ENCODE results near the gene MCUB. TPM values are rescaled to one million over a fixed set of nuclear protein-coding genes. Genes with fewer than 3 reads are reported as not detected.

MCUB gene
- total RNA-seq, 2 experiments from 2014 or later: 62.3 to 65.3 TPM

DNA sequence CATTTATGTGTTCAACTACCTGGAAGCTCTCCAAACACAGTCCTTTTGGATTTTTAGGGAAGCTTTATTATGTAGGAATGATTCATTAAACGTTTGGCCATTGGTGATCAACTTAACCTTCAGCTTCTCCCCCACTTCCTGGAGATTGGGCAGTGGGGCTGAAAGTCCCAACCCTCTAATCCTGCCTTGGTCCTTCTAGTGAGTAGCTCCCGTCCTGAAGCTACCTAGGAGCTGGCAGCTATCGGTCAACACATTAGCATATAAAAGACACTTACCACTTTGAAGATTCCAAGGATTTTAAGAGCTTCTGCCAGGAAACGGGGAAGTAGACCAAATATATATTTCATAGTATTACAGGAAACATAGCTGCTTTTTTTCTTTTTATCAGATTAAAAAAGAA is 69.7 kb downstream of the MCUB start:
- intact Hi-C loops (cut with micrococcal nuclease): no loop called here
- TF ChIP-seq, protein P1, sequence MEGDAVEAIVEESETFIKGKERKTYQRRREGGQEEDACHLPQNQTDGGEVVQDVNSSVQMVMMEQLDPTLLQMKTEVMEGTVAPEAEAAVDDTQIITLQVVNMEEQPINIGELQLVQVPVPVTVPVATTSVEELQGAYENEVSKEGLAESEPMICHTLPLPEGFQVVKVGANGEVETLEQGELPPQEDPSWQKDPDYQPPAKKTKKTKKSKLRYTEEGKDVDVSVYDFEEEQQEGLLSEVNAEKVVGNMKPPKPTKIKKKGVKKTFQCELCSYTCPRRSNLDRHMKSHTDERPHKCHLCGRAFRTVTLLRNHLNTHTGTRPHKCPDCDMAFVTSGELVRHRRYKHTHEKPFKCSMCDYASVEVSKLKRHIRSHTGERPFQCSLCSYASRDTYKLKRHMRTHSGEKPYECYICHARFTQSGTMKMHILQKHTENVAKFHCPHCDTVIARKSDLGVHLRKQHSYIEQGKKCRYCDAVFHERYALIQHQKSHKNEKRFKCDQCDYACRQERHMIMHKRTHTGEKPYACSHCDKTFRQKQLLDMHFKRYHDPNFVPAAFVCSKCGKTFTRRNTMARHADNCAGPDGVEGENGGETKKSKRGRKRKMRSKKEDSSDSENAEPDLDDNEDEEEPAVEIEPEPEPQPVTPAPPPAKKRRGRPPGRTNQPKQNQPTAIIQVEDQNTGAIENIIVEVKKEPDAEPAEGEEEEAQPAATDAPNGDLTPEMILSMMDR (IDR thresholded peaks at IDR 0.05): no peak
- Mint-ChIP-seq H3K27ac (no peak overlapping the region), H3K27me3 (no peaks in the 10 kb centered on the region), H3K4me3 (no peak overlapping the region), H3K9me3 (peaks cover 2% of the 10 kb centered on the region), H3K36me3 (ENCODE audit: low read depth) (peaks cover 17% of the 10 kb centered on the region), H3K4me1 (ENCODE audit: low read depth) (peaks cover 42% of the 10 kb centered on the region)
- POLR2A ChIA-PET: interaction anchor here (1.5 kb wide), 1 partner anchor 10 kb away, joined by 3 read pairs; no protein-coding TSS in a partner anchor
- DNase-seq (no peak), ATAC-seq (no peak)
- CTCF ChIA-PET: interaction anchor here (1.1 to 1.7 kb wide), 3 partner anchors 13 to 31 kb away, joined by 3 to 4 read pairs (median 3); no protein-coding TSS in a partner anchor

DNA sequence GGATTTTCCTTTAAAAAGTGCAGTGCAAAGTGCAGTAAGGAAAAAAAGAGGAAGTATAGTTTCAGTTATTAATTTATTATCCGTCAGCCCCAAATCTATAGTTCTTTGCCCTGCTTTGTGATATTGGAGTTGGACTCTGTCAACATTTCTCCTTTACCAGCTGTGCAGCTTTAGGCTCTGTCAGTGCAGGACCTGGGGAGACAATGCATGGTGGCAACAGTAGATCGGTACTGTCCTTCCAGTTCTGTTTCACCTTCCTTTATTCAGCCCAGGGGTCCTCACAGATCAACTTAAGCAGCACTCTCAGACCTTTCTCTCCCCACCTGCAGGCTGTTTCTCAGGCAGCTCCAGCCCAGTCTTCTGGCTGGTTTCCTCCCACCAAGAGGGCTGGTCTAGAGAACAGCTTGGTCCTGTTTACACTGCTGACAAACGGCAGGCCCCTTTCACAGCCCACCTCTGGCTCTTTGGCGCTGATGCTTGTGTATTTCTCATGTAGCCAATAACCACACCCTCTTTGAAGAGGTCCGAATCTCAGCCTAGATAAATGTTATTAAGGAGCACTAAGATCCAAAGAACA is 71.6 kb downstream of the MCUB start:
- ATAC-seq: peak; percentile 79
- TF ChIP-seq, protein P1 (IDR thresholded peaks at IDR 0.05): no peak
- peak overlapping the region; percentile 74 for H3K27ac Mint-ChIP-seq
- intact Hi-C loops (cut with micrococcal nuclease): no loop called here
- no peaks in the 10 kb centered on the region for H3K27me3 Mint-ChIP-seq
- peaks cover 45% of the 10 kb centered on the region for H3K4me1 Mint-ChIP-seq (ENCODE audit: low read depth)
- H3K36me3 Mint-ChIP-seq (ENCODE audit: low read depth): peaks cover 29% of the 10 kb centered on the region
- peaks cover 5% of the 10 kb centered on the region for H3K9me3 Mint-ChIP-seq
- ChIA-PET POLR2A (interaction anchor here (0.9 to 1.2 kb wide), 3 partner anchors 22 to 71 kb away, joined by 3 to 5 read pairs (median 4); no protein-coding TSS in a partner anchor), CTCF (interaction anchor here (0.8 to 1.9 kb wide), 5 partner anchors 13 to 199 kb away, joined by 3 to 6 read pairs (median 5); no protein-coding TSS in a partner anchor)
- H3K4me3 Mint-ChIP-seq: no peak overlapping the region
- peak; percentile 18 for DNase-seq

DNA sequence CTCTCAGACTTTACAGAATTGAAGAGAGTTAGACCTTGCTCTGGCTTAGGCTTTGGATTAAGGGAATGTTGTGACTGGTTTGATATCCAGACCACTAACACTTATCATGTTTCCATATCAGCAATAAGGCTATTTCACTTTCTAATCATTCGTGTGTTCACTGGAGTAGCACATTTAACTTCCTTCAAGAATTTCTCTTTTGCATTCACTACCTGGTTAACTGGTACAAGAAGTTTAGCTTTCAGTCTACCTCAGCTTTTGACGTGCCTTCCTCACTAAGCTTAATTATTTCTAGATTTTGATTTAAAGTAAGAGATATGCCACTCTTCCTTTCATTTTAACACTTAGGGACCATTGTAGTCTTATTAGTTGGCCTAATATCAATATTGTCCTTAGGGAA is 80.6 kb downstream of the MCUB start:
- intact Hi-C loops (cut with micrococcal nuclease): no loop called here
- H3K36me3 Mint-ChIP-seq (ENCODE audit: low read depth): peaks cover 35% of the 10 kb centered on the region
- POLR2A ChIA-PET: interaction anchor here (0.8 kb wide), 1 partner anchor 47 kb away, joined by 3 read pairs; no protein-coding TSS in a partner anchor
- no peaks in the 10 kb centered on the region for H3K27me3 Mint-ChIP-seq
- peaks cover 20% of the 10 kb centered on the region for H3K9me3 Mint-ChIP-seq
- ATAC-seq (no peak), DNase-seq (no peak)
- TF ChIP-seq, protein P1 (IDR thresholded peaks at IDR 0.05): no peak
- no peak overlapping the region for H3K4me3 Mint-ChIP-seq
- CTCF ChIA-PET: no interaction called here
- peak overlapping the region; percentile 61 for H3K27ac Mint-ChIP-seq
- peaks cover 33% of the 10 kb centered on the region for H3K4me1 Mint-ChIP-seq (ENCODE audit: low read depth)

DNA sequence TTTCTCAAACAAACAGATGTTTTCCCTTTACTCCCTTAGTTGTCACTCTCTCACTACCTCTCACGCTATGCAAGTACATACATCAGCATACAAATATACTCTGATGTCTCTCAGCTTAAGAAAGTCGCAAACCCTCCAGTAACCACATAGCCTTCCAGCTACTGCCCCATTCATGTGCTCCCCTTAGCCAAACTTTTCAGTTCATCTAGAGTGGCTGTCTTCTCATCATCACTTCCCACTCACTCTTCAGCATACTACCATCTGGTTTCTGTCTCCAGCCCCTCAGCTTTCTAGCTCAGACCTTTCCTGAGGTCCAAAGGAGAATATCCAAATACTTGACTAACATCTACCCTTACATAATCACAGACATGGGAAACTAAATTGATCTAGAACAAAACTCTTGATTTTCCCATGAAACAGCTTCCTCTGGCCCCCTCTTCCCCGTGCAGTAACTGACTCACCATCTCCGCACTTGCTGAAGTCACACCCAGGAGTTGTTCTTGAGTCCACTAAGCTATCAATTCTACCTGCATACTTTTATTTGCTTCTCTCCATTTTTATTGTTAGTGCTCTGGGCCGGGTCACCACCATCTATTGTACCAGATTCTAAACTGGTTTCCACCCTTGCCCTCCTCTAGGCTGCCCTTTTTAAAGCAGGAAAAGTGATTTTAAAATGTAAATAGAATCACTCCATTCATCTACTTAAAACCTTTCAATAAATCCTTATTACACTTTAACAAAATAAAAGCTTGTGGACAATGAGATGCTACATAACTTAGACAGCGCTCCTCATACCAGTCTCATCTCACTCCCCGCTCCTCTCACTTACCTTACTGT is 86.0 kb downstream of the MCUB start:
- H3K4me3 Mint-ChIP-seq: no peak overlapping the region
- H3K36me3 Mint-ChIP-seq (ENCODE audit: low read depth): peaks cover 18% of the 10 kb centered on the region
- TF ChIP-seq, protein P1 (IDR thresholded peaks at IDR 0.05): no peak
- peaks cover 9% of the 10 kb centered on the region for H3K9me3 Mint-ChIP-seq
- peaks cover 41% of the 10 kb centered on the region for H3K4me1 Mint-ChIP-seq (ENCODE audit: low read depth)
- no peaks in the 10 kb centered on the region for H3K27me3 Mint-ChIP-seq
- DNase-seq: no peak
- peak; percentile 22 for ATAC-seq
- no peak overlapping the region for H3K27ac Mint-ChIP-seq
- ChIA-PET POLR2A (interaction anchor here (1.1 to 2.6 kb wide), 5 partner anchors 9 to 86 kb away, joined by 3 to 11 read pairs (median 4); partner anchors contain the start of gene MCUB), CTCF (interaction anchor here (0.8 to 1.5 kb wide), 5 partner anchors 9 to 55 kb away, joined by 3 to 6 read pairs (median 3); no protein-coding TSS in a partner anchor)
- intact Hi-C loops (cut with micrococcal nuclease): loop anchor here (5.0 kb wide), 1 partner anchor 84 kb away; the partner anchor contains the start of gene MCUB
